H1 (cell line): ENCODE data around the gene AK8. TPM values are rescaled to one million over a fixed set of nuclear protein-coding genes. Genes with fewer than 3 reads are reported as not detected.

Experiments
- CTCF ChIA-PET: fragments of 300-600 bp; sonication (Branson Sonifier 250); formaldehyde crosslinking; loops from one replicate; lab custom pipeline; 2021; ENCODE audit not compliant: partially characterized antibody; lab: Charles Lee
- POLR2A ChIA-PET: fragments of 300-600 bp; sonication (Branson Sonifier 250); formaldehyde crosslinking; loops from one replicate; lab custom pipeline; 2021; ENCODE audit warnings: inconsistent platforms; ENCODE audit not compliant: partially characterized antibody; lab: Charles Lee
- DNase-seq, 2 experiments: peaks; one replicate each; pipeline versions ENCODE4 v3.0.0 to v3.0.0-alpha.2; 2010 to 2022; ENCODE audit warnings: low spot score in 2 of 2, low read depth in 1 of 2, mixed read lengths in 1 of 2
- FAIRE-seq: peaks from 2 replicates; lab custom pipeline; 2011; peaks lifted over from hg19 to GRCh38; lab: Jason Lieb, UNC
- H2AFZ ChIP-seq: 2 replicates; pipeline ENCODE4 v1.8.1; 2012; ENCODE audit warnings: low read length, inconsistent platforms
- H2AK5ac ChIP-seq: 2 replicates; pipeline ENCODE4 v1.6.1; 2013; ENCODE audit warnings: low read depth, low read length
- H2BK120ac ChIP-seq: replicated peaks from 2 replicates; pipeline ENCODE3; 2013; ENCODE audit warnings: low read depth, low read length, inconsistent platforms
- H2BK12ac ChIP-seq: 2 replicates; pipeline ENCODE4 v1.6.1; 2013; ENCODE audit warnings: low read depth, low read length
- H2BK15ac ChIP-seq: 2 replicates; pipeline ENCODE4 v1.6.1; 2013; ENCODE audit warnings: low read length
- H2BK20ac ChIP-seq: 2 replicates; pipeline ENCODE4 v1.6.1; 2013; ENCODE audit warnings: low read length
- H2BK5ac ChIP-seq: 2 replicates; pipeline ENCODE4 v1.6.1; 2013; ENCODE audit warnings: low read depth, low read length
- H3K14ac ChIP-seq: 2 replicates; pipeline ENCODE4 v1.6.1; 2013; ENCODE audit warnings: inconsistent platforms; ENCODE audit not compliant: insufficient read length
- H3K18ac ChIP-seq: 2 replicates; pipeline ENCODE4 v1.6.1; 2013; ENCODE audit warnings: low read length; ENCODE audit errors: extremely low read depth
- H3K23ac ChIP-seq: 2 replicates; pipeline ENCODE4 v1.6.1; 2013; ENCODE audit warnings: inconsistent platforms; ENCODE audit not compliant: insufficient read length
- H3K23me2 ChIP-seq: 2 replicates; pipeline ENCODE4 v1.6.1; 2013; ENCODE audit warnings: low read depth, low read length
- H3K27ac ChIP-seq: 2 replicates; pipeline ENCODE4 v1.6.1; 2011; ENCODE audit warnings: low read depth, low read length, inconsistent platforms
- H3K27me3 ChIP-seq, 4 experiments: replicated peaks in 1 of 4; 1 replicate in 1 of 4; 2 replicates in 3 of 4; pipeline versions ENCODE4 v1.6.1 to v1.8.1; 2011 to 2013; ENCODE audit warnings: low read length in 3 of 4, mild to moderate bottlenecking in 3 of 4, inconsistent platforms in 2 of 4, mixed read lengths in 2 of 4, moderate library complexity in 1 of 4; ENCODE audit not compliant: control insufficient read depth in 3 of 4, insufficient read depth in 3 of 4; ENCODE audit errors: extremely low read depth in 1 of 4
- H3K36me3 ChIP-seq, 4 experiments: 2 replicates each; pipeline versions ENCODE4 v1.6.1 to v1.8.1; 2011 to 2013; ENCODE audit warnings: mild to moderate bottlenecking in 4 of 4, low read length in 3 of 4, moderate library complexity in 2 of 4, control low read depth in 1 of 4, inconsistent platforms in 1 of 4; ENCODE audit not compliant: insufficient read depth in 4 of 4, control insufficient read depth in 2 of 4
- H3K4ac ChIP-seq: replicated peaks from 2 replicates; pipeline ENCODE3; 2013; ENCODE audit warnings: low read length, low read depth, mixed read lengths, inconsistent platforms; ENCODE audit not compliant: insufficient read length
- H3K4me1 ChIP-seq, 4 experiments: replicated peaks in 1 of 4; 1 replicate in 1 of 4; 2 replicates in 3 of 4; pipeline versions ENCODE4 v1.6.1 to v1.8.1; 2011 to 2013; ENCODE audit warnings: low read length in 3 of 4, inconsistent platforms in 2 of 4, mixed read lengths in 1 of 4; ENCODE audit not compliant: insufficient read depth in 4 of 4, control insufficient read depth in 3 of 4
- H3K4me2 ChIP-seq, 2 experiments: 2 replicates each; pipeline versions ENCODE4 v1.6.1 to v1.8.1; 2011 to 2013; ENCODE audit warnings: low read depth in 2 of 2, low read length in 2 of 2, control low read depth in 1 of 2, inconsistent platforms in 1 of 2, mild to moderate bottlenecking in 1 of 2; ENCODE audit not compliant: insufficient read depth in 1 of 2
- H3K4me3 ChIP-seq, 4 experiments: fragments of 200-600, 300-600 bp in 1 of 4; sonication (generic), shearing (Covaris generic), sonication (Bioruptor Twin) in 1 of 4; 2 replicates each; pipeline versions ENCODE4 v1.5.1 to v1.8.1; 2011 to 2016; ENCODE audit warnings: low read length in 4 of 4, low read depth in 3 of 4, control low read depth in 2 of 4, inconsistent platforms in 2 of 4, mild to moderate bottlenecking in 2 of 4, mixed read lengths in 1 of 4, moderate library complexity in 1 of 4; ENCODE audit not compliant: insufficient read depth in 2 of 4; ENCODE audit errors: extremely low read depth in 1 of 4
- H3K56ac ChIP-seq: replicated peaks from 2 replicates; pipeline ENCODE3; 2013; ENCODE audit warnings: low read depth, mild to moderate bottlenecking, mixed read lengths, low read length, inconsistent platforms; ENCODE audit not compliant: insufficient read length
- H3K79me1 ChIP-seq: 2 replicates; pipeline ENCODE4 v1.6.1; 2013; ENCODE audit warnings: low read depth, low read length, control low read depth
- H3K79me2 ChIP-seq, 2 experiments: 2 replicates each; pipeline versions ENCODE4 v1.6.1 to v1.8.1; 2012 to 2013; ENCODE audit warnings: low read length in 2 of 2, mild to moderate bottlenecking in 2 of 2, inconsistent platforms in 1 of 2; ENCODE audit not compliant: insufficient read depth in 2 of 2, control insufficient read depth in 1 of 2
- H3K9ac ChIP-seq, 4 experiments: replicated peaks in 1 of 4; 1 replicate in 1 of 4; 2 replicates in 3 of 4; pipeline versions ENCODE4 v1.6.1 to v1.8.1; 2011 to 2013; ENCODE audit warnings: low read depth in 3 of 4, low read length in 3 of 4, control low read depth in 2 of 4, mild to moderate bottlenecking in 2 of 4, moderate library complexity in 2 of 4, inconsistent platforms in 1 of 4; ENCODE audit errors: extremely low read depth in 1 of 4
- H3K9me3 ChIP-seq, 2 experiments: 2 replicates each; pipeline versions ENCODE4 v1.6.1 to v1.8.1; 2012 to 2013; ENCODE audit warnings: mild to moderate bottlenecking in 2 of 2, moderate library complexity in 2 of 2, control low read depth in 1 of 2, inconsistent platforms in 1 of 2, low read depth in 1 of 2, low read length in 1 of 2, mixed read lengths in 1 of 2; ENCODE audit not compliant: insufficient read depth in 2 of 2
- H4K20me1 ChIP-seq, 2 experiments: replicated peaks in 1 of 2; 2 replicates each; pipeline versions ENCODE3 to v1.8.1; 2011 to 2013; ENCODE audit warnings: inconsistent platforms in 2 of 2, low read length in 2 of 2, mild to moderate bottlenecking in 1 of 2; ENCODE audit not compliant: insufficient read depth in 2 of 2, control insufficient read depth in 1 of 2
- H4K5ac ChIP-seq: 2 replicates; pipeline ENCODE4 v1.6.1; 2013; ENCODE audit warnings: low read length, low read depth, mixed read lengths, inconsistent platforms; ENCODE audit not compliant: insufficient read length
- H4K8ac ChIP-seq: 2 replicates; pipeline ENCODE4 v1.8.0; 2013; ENCODE audit warnings: mild to moderate bottlenecking, moderate library complexity, low read length, inconsistent platforms; ENCODE audit not compliant: insufficient read depth; ENCODE audit errors: extremely low read depth
- H4K91ac ChIP-seq: replicated peaks from 2 replicates; pipeline ENCODE3; 2013; ENCODE audit warnings: low read length, mixed read lengths, inconsistent platforms; ENCODE audit not compliant: insufficient read length
- CHD2 ChIP-seq: IDR thresholded peaks from 2 replicates; pipeline ENCODE4 v1.6.1; 2012; ENCODE audit warnings: low read length, improper control_type of control experiment
- SP1 ChIP-seq: IDR thresholded peaks from 2 replicates; pipeline ENCODE4 v1.6.1; 2011; ENCODE audit warnings: low read depth, low read length
- WGBS, 2 experiments: shearing (Covaris generic) in 1 of 2; methylation state at CpG; one replicate each; pipeline versions ENCODE4 v1.1.6 to v1.1.7; 2013 to 2015; ENCODE audit warnings: low lambda C conversion rate in 2 of 2, mixed read lengths in 2 of 2, inconsistent platforms in 1 of 2, low coverage in 1 of 2, missing lambda C conversion rate in 1 of 2; ENCODE audit not compliant: insufficient replicate concordance in 2 of 2, insufficient coverage in 1 of 2, insufficient read length in 1 of 2; ENCODE audit errors: extremely low coverage in 1 of 2, missing lambda C conversion rate in 1 of 2; 5-methylcytosine and 5-hydroxymethylcytosine counted together
- polyA plus RNA-seq, 7 experiments: library from polyadenylated mRNA; depleted of rRNA in 3 of 7; stranded (reverse) in 5 of 7; unstranded in 2 of 7; fragments of >200 nt in 5 of 7; fragments of 200-250 nt in 2 of 7; gene quantifications; 1 replicate in 5 of 7; 2 replicates in 1 of 7; 4 replicates in 1 of 7; pipeline versions ENCODE4 v1.2.1 to v1.2.3, GENCODE V29; 2011 to 2013; ENCODE audit warnings: missing spikeins in 2 of 7, mixed read lengths in 2 of 7
- total RNA-seq: library from RNA; stranded (reverse); fragmentation: NEBNext Ultra II Directional; extraction: Animal tissue kit (Norgen Biotek cat#: 25700); gene quantifications from 2 replicates; pipeline ENCODE4 v1.2.1, GENCODE V29; 2021

Gene AK8
- total and polyA plus RNA-seq, 2 of the 8 experiments (the other 6 are each of a cell fraction or from before 2014, with no cell fraction given), result 0.35 to 0.48 TPM

GRCh38 chr9:132892400-132892799, 14.3 kb upstream of the AK8 start:
- no peak overlapping the region for H2AFZ ChIP-seq
- H3K9ac ChIP-seq, result no peak overlapping the region
- no peak overlapping the region for H3K27ac ChIP-seq
- no peak overlapping the region for H3K56ac ChIP-seq
- no peak overlapping the region for H4K91ac ChIP-seq
- no peak overlapping the region for H2AK5ac ChIP-seq
- no peak overlapping the region for H2BK12ac ChIP-seq
- H3K4me2 ChIP-seq, result no peak overlapping the region
- 86% methylated on average over 9 of the region's 9 CpGs; no CpG with 5 or more reads in 1 of the 2 experiments for WGBS, 2 experiments
- H3K14ac ChIP-seq, result no peak overlapping the region
- CTCF ChIA-PET, result interaction anchor here (0.7 to 3.3 kb wide), 3 partner anchors 10 to 50 kb away, joined by 3 to 30 read pairs (median 3); no protein-coding TSS in a partner anchor
- H3K23ac ChIP-seq, result no peak overlapping the region
- H2BK15ac ChIP-seq, result no peak overlapping the region
- H3K79me2 ChIP-seq, result no peaks in the 10 kb centered on the region
- no peaks in the 10 kb centered on the region for H3K9me3 ChIP-seq
- H3K4me1 ChIP-seq, result no peaks in the 10 kb centered on the region
- no peak overlapping the region for H3K4ac ChIP-seq
- POLR2A ChIA-PET, result interaction anchor here (0.6 to 1.8 kb wide), 4 partner anchors 11 to 210 kb away, joined by 3 to 4 read pairs (median 4); partner anchors contain the start of genes AK8 and SPACA9
- no peak overlapping the region for H4K5ac ChIP-seq
- no peak overlapping the region for H4K8ac ChIP-seq
- no peaks in the 10 kb centered on the region for H3K79me1 ChIP-seq
- no peaks in the 10 kb centered on the region for H3K23me2 ChIP-seq
- 0 out of 2 replicates have a peak, but pooled peaks have one; percentile 61 for TF ChIP-seq SP1
- no peak for TF ChIP-seq CHD2
- H3K4me3 ChIP-seq, result no peak overlapping the region
- H2BK20ac ChIP-seq, result no peak overlapping the region
- no peak overlapping the region for H2BK5ac ChIP-seq
- no peak overlapping the region for H2BK120ac ChIP-seq
- H3K27me3 ChIP-seq, result no peaks in the 10 kb centered on the region
- no peak for FAIRE-seq
- peaks cover 13 to 26% (median 23%) of the 10 kb centered on the region in 4 experiments for H3K36me3 ChIP-seq
- H3K18ac ChIP-seq, result no peak overlapping the region
- peaks cover 0 to 4% of the 10 kb centered on the region in 2 experiments for H4K20me1 ChIP-seq
- no peak for DNase-seq
